ENCODE results near the gene PLEKHA7. TPM values are rescaled to one million over a fixed set of nuclear protein-coding genes. Genes with fewer than 3 reads are reported as not detected.

The PLEKHA7 gene
- polyA plus RNA-seq, 1 of the 3 experiments (the other 2 are of a cell fraction), result 0.12 TPM

DNA sequence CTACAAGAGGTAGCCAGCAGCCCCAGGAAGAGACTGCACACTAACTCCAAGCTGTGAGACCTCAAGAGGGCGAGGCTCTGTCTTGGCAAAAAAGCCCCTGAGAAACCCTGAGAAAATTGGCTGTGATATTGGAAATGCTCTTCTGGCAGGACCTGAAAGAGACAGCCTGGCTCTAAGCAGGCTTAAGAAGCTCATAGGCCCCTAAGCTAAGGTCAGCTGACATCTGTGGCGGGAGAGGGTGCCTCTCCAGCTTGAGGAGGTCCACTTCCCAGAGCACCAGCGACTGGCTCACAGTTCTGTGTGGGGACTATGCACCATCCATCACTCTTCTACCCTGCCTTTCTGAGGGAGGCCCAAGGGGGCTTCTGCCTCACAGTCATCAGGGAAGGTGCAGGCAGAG is 12.4 kb downstream of the PLEKHA7 start:
- ChIA-PET POLR2A (no interaction called here), CTCF (interaction anchor here (0.9 to 5.0 kb wide), 4 partner anchors 8 to 182 kb away, joined by 3 to 26 read pairs (median 3); partner anchors contain the start of gene PLEKHA7)
- Histone ChIP-seq H3K4me1 (ENCODE audit: control insufficient read depth in 1 of 2, insufficient read depth in 2 of 2, low read depth in 1 of 2, low read length in 1 of 2) (peaks cover 0 to 9% of the 10 kb centered on the region in 2 experiments; a peak in 1 of 4 replicates), H3K36me3 (replicated peaks in 1 of 2; ENCODE audit: control insufficient read depth in 1 of 2, insufficient read depth in 2 of 2, low read length in 1 of 2) (no peaks in the 10 kb centered on the region), H3K79me2 (ENCODE audit: insufficient read depth) (no peaks in the 10 kb centered on the region), H3K9me3 (no peaks in the 10 kb centered on the region), H3K9ac (no peak overlapping the region), H3K4me2 (no peak overlapping the region), H3F3A (replicated peaks; ENCODE audit: insufficient read depth) (no peaks in the 10 kb centered on the region), H2AFZ (ENCODE audit: low read depth) (no peak overlapping the region), H3K9me2 (no peaks in the 10 kb centered on the region), H3K4me3 (ENCODE audit: low read depth in 2 of 2, low read length in 1 of 2) (no peak overlapping the region), H3K27me3 (ENCODE audit: insufficient read depth) (no peaks in the 10 kb centered on the region; the same call in 1 of the 2 replicates), H4K20me1 (ENCODE audit: insufficient read depth) (no peaks in the 10 kb centered on the region), H3K27ac (ENCODE audit: low read depth in 2 of 2, low read length in 1 of 2) (no peak overlapping the region)
- WGBS (ENCODE audit: low lambda C conversion rate), result 28% methylated on average over 3 of the region's 3 CpGs
- no peak for TF ChIP-seq USF1 (IDR thresholded peaks at IDR 0.05; ENCODE audit: borderline replicate concordance, low read depth)
- no peak for TF ChIP-seq JUND (IDR thresholded peaks at IDR 0.05)
- TF ChIP-seq TEAD4 (IDR thresholded peaks at IDR 0.05; ENCODE audit: borderline replicate concordance, insufficient read depth), result no peak
- TF ChIP-seq NRF1 (IDR thresholded peaks at IDR 0.05; ENCODE audit: low read depth, low read length), result no peak
- no peak for TF ChIP-seq NFIC (IDR thresholded peaks at IDR 0.05; ENCODE audit: borderline replicate concordance)
- TF ChIP-seq, protein P1, sequence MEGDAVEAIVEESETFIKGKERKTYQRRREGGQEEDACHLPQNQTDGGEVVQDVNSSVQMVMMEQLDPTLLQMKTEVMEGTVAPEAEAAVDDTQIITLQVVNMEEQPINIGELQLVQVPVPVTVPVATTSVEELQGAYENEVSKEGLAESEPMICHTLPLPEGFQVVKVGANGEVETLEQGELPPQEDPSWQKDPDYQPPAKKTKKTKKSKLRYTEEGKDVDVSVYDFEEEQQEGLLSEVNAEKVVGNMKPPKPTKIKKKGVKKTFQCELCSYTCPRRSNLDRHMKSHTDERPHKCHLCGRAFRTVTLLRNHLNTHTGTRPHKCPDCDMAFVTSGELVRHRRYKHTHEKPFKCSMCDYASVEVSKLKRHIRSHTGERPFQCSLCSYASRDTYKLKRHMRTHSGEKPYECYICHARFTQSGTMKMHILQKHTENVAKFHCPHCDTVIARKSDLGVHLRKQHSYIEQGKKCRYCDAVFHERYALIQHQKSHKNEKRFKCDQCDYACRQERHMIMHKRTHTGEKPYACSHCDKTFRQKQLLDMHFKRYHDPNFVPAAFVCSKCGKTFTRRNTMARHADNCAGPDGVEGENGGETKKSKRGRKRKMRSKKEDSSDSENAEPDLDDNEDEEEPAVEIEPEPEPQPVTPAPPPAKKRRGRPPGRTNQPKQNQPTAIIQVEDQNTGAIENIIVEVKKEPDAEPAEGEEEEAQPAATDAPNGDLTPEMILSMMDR (IDR thresholded peaks at IDR 0.05), result no peak
- no peak for TF ChIP-seq TCF12 (IDR thresholded peaks at IDR 0.05)
- no peak for DNase-seq

GRCh38 chr11:17000987-17001386 is 13.2 kb downstream of the PLEKHA7 start:
- peak; percentile 38 for DNase-seq
- H3K36me3 ChIP-seq (replicated peaks in 1 of 2; ENCODE audit: control insufficient read depth in 1 of 2, insufficient read depth in 2 of 2, low read length in 1 of 2), result no peaks in the 10 kb centered on the region
- H3K4me3 ChIP-seq (ENCODE audit: low read depth in 2 of 2, low read length in 1 of 2), result no peak overlapping the region
- no peaks in the 10 kb centered on the region for H3F3A ChIP-seq (replicated peaks; ENCODE audit: insufficient read depth)
- peaks cover 0 to 9% of the 10 kb centered on the region in 2 experiments; a peak in 1 of 4 replicates for H3K4me1 ChIP-seq (ENCODE audit: control insufficient read depth in 1 of 2, insufficient read depth in 2 of 2, low read depth in 1 of 2, low read length in 1 of 2)
- H2AFZ ChIP-seq (ENCODE audit: low read depth), result no peak overlapping the region
- no peak overlapping the region for H3K9ac ChIP-seq
- H3K9me2 ChIP-seq, result no peaks in the 10 kb centered on the region
- no peaks in the 10 kb centered on the region for H3K9me3 ChIP-seq
- H3K79me2 ChIP-seq (ENCODE audit: insufficient read depth), result no peaks in the 10 kb centered on the region
- ChIA-PET POLR2A (no interaction called here), CTCF (interaction anchor here (0.9 to 5.0 kb wide), 5 partner anchors 8 to 181 kb away, joined by 3 to 26 read pairs (median 3); partner anchors contain the start of gene PLEKHA7)
- no peaks in the 10 kb centered on the region for H4K20me1 ChIP-seq (ENCODE audit: insufficient read depth)
- whole genome bisulfite sequencing (ENCODE audit: low lambda C conversion rate), result 20% methylated on average over 1 of the region's 2 CpGs
- H3K27ac ChIP-seq (ENCODE audit: low read depth in 2 of 2, low read length in 1 of 2), result no peak overlapping the region
- no peak overlapping the region for H3K4me2 ChIP-seq
- no peaks in the 10 kb centered on the region; the same call in 1 of the 2 replicates for H3K27me3 ChIP-seq (ENCODE audit: insufficient read depth)
- TF ChIP-seq TEAD4 (IDR thresholded peaks at IDR 0.05; ENCODE audit: borderline replicate concordance, insufficient read depth), result no peak
- no peak for TF ChIP-seq MEF2A (IDR thresholded peaks at IDR 0.05; ENCODE audit: borderline replicate concordance, low read depth)
- TF ChIP-seq ELF1 (IDR thresholded peaks at IDR 0.05), result no peak
- TF ChIP-seq JUND (IDR thresholded peaks at IDR 0.05), result no peak
- TF ChIP-seq FOXJ3 (CRISPR knock-in tag; IDR thresholded peaks at IDR 0.05), result 0 out of 2 replicates have a peak, but pooled peaks have one; percentile 27
- TF ChIP-seq RCOR1 (IDR thresholded peaks at IDR 0.05; ENCODE audit: low read length), result peak; percentile 54; the same call in 1 of the 2 replicates
- TF ChIP-seq REST (IDR thresholded peaks at IDR 0.05; ENCODE audit: low read depth, low read length), result peak; percentile 82; the same call in 1 of the 2 replicates
- no peak for TF ChIP-seq TAF1 (IDR thresholded peaks at IDR 0.05; ENCODE audit: borderline replicate concordance, low read depth, low read length)
- TF ChIP-seq GATA2 (CRISPR knock-in tag; IDR thresholded peaks at IDR 0.05), result peak; percentile 43
- no peak for TF ChIP-seq NRF1 (IDR thresholded peaks at IDR 0.05; ENCODE audit: low read depth, low read length)
- no peak for TF ChIP-seq FOXM1 (IDR thresholded peaks at IDR 0.05; ENCODE audit: low read depth)
- no peak for TF ChIP-seq USF1 (IDR thresholded peaks at IDR 0.05; ENCODE audit: borderline replicate concordance, low read depth)
- no peak for TF ChIP-seq FOSL2 (IDR thresholded peaks at IDR 0.05; ENCODE audit: borderline replicate concordance, low read depth)
- TF ChIP-seq, protein P2, sequence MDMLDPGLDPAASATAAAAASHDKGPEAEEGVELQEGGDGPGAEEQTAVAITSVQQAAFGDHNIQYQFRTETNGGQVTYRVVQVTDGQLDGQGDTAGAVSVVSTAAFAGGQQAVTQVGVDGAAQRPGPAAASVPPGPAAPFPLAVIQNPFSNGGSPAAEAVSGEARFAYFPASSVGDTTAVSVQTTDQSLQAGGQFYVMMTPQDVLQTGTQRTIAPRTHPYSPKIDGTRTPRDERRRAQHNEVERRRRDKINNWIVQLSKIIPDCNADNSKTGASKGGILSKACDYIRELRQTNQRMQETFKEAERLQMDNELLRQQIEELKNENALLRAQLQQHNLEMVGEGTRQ (IDR thresholded peaks at IDR 0.05; ENCODE audit: borderline replicate concordance, low read depth, low read length), result no peak
- TF ChIP-seq TCF12 (IDR thresholded peaks at IDR 0.05), result no peak
